Measurements from ENCODE around the gene NOB1. TPM values are rescaled to one million over a fixed set of nuclear protein-coding genes. Genes with fewer than 3 reads are reported as not detected.
"Not testable (repeated sequence)": the region's sequence is repeated elsewhere in the genome, so short reads cannot be mapped to it uniquely, and the experiment has no call there.

Gene NOB1
- polyA plus RNA-seq, 12 donors = 36.5 to 78.6 (median 45.1) TPM; not detected in 1

- DNase-seq = no peak
Measured at GRCh38 chr16:69763599-69763942, 8.8 kb upstream of the NOB1 start.

DNA sequence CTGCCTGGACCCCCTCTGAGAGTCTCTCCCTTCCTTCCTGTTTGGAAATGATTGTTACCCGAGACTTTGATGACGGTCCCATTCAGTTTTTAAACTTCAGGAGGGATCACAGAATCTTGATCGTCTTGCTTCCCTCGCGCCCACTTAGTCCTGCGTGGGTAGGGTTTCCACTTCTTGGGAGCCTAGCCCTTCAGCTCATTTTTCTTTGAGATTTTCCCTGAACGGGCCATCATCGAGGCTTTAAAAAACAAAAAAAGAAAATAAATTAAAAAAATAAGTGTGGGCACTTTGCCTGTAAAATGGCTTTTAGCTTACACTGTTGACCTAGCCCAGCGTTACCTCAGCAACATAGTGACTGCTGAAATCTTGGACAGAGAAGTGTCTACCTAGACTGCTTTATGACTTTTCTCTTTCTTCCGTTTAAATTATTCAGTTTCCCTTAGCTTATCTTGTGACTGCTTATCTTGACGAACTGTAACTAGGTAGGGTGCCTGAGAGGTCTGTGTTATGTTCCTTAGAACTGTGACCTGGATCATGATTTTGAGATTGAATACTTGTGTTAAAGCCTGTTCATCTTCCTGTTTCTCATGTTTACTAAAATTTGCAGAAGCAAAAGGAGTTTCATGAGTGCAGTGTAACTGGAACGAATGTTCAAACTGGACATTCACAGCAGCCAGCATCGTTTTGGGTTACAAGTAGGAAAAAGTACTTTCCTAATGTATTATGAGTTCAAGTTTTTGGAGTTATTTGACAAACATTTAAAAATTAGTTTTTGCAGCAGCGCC, 8.3 kb upstream of the NOB1 start:
- peak; percentile 51 for DNase-seq

DNA sequence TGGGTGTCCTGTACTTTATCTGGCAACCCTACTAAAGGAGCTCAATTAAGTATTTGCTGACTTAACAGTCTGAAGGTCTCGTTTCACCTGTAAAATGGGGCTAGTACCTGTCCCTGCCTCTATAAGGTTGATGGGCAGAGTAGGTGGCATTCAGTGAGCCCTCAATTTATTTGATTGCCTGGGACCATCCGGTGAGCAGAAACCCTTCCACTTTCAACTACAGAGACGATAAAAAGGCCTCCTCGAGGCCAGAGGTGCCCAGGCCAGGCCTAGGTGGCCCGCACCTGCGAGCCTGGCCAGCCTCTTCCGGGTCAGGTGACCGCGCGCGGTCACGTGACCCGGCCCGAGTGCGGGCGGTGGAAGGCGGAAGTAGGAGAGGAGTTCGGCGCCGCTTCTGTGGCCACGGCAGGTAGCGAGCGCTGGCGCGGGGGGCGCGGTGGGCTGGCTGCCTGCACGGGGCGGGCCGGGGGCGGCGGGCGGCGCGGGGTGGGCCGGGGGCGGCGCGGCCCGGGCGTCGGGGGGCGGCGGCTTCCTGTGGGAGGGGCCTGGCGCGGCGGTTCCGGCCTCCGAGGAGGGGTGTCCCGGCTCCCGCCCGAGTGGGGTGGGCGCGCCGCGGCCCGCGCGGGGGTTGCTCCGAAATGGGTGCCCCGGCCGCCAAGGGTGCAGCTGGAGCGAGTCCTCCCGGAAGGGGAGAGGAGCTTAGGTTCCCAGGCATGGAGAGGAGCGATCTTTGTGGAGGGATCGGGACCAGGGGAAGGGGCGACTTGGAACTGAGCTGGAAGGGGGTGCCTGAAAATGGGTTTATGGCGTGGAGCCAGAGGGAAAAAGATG, 7.5 kb upstream of the NOB1 start, which contains the start of gene WWP2:
Gene WWP2, plus strand, starts transcription at position 350 of the 831 bp plus-strand sequence. CDS start 24,679 bp downstream, outside the sequence.
- DNase-seq = peak; percentile 72

DNA sequence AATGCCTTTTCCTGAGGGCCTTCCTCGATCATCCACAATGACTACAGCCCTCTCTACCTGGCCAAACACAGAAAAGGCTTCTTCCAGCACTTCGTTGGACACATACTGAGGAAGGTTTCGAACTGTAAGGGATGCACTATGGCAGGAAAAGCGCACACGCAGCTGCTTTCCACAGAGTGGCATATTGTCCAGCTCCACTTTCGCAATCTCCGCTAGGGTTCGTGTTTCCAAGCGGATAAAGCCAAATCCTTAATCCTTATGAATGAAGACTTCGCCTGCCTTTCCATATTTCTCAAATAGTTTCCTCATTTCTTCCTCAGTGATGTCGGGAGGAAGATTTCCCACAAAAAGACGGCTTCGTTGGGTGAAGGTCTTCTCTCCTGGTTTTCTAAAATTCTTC, 2.6 kb upstream of the NOB1 start:
- DNase-seq = not testable (repeated sequence)

- no peak for DNase-seq
Measured at GRCh38 chr16:69756705-69757104, 2.0 kb upstream of the NOB1 start.

DNA sequence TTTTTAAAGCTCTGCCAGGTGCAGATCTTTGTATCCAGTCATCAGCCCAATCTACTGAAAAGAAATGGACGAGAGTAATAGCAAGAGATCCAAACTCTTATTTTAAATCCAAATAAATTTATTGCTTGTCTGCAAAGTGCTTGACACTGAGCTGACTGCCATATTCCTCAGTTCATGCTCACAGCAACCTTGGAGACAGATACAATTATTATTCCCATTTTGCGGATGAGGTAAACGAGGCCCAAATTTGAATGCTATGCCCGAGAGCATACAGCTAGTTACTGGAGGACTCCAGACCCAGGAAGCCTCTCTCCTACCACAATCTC, 620 bp downstream of the NOB1 start:
- no peak for DNase-seq

GRCh38 chr16:69748694-69749345, 5.9 kb downstream of the NOB1 start:
- DNase-seq = no peak

- DNase-seq = no peak
Measured at GRCh38 chr16:69747115-69747514, 7.6 kb downstream of the NOB1 start.

DNA sequence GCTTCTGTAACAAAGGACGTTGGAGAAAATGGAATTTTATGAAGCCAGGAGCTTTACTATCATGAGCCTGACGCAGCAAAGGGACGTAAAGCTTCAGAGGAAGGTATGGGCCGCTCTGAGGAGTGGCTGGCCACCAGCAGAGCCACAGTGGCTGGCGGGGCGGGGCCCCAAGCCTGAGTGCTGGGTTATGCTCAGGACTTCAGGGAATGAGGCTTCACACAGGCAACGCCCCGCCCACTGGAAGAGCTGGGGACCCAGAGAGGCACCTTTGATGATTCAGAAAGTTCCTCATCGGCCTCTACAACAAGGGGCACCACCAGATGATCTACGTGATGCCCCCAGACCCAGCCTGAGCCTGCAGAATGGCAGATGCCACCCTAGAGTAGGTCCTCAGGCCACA, 8.8 kb downstream of the NOB1 start:
- DNase-seq = no peak

GRCh38 chr16:69745232-69745612, 9.5 kb downstream of the NOB1 start:
- no peak for DNase-seq

DNA sequence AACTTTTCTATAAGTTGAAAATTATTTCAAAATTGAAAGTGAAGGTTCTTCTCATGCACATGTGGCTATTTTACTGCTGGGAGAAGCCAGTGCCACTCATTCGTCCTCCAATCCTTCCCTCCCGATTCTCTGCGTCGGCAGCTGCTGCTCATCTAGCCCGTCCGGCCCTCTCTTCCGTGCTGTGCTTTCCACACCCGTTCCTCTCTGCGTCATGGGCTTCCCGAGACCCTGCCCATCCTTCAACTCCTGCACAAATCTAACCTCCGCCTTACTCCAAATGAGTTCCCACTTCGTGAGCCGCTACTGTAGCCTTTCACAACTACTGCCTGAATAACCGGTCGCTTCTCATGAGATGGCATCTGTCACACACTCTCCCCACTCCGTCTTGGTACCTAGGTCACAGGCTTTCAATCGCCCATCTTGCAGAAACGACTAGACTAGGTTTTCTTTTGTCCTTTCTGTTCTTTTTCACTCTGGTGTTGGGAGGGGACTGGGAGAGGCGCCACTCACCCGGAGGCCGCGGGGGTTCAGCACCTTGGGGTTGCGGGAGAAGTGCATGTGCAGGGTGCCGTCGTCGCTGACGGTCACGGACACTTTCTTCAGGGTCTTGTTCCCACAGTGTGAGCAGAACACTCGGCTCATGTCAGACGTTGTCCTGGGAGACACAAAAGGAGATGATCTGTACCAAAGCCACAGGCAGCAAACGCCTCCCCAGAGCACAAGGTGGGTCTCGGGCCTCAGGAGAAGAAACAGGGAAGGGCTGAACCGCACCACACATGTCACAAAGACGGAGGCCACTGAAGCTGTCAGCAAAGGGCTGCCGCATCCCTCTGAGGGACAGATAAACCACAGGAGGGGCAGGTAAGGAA, 10.1 kb downstream of the NOB1 start:
- DNase-seq = no peak

DNA sequence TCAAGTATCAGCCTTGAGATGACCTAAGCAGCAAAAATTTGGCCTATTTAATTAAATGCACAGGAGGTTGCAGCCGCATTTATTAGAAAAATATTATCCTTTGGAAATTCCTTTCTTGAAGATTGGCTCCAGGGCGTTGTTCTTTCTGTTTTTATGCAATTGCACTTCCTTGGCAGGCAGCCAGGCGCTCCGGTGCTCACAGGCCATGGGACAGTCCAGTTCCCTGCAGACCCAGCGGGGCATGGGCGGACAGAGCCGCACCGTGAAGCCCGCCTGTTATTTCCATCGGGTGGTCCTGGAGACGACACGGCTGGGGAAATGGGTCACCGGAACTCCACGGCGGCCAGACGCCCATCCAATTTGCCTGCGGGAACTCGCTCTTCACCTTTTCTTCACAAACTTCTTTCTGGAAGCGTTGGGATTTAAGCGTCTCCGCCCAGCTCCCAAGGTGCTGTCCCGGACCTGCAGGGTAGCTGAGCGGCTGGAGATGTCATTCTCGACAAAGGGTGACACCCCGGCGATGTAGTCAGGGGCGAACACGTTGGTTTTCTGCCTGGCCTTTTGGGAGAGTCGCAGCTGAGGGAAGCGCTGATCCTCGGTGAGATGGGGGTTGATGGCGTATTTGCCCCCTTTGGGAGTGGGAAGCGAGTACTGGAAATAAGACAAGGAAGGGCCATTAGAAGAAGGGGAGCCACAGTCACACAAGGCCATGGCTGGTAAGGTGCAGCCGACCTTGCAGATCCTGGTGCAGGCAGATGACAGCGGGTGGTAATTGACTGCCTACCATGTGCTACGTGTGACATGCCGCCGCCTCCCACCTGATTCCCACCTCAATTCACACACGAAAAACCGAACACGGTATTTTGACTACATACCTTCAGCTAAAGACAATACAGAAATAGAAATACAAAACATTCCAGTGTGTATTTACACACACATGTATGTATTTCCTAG, 12.5 kb downstream of the NOB1 start:
- DNase-seq = peak; percentile 36

GRCh38 chr16:69741519-69741918, 13.2 kb downstream of the NOB1 start:
- DNase-seq = no peak

GRCh38 chr16:69732101-69732500, 22.6 kb downstream of the NOB1 start:
- DNase-seq = no peak

DNA sequence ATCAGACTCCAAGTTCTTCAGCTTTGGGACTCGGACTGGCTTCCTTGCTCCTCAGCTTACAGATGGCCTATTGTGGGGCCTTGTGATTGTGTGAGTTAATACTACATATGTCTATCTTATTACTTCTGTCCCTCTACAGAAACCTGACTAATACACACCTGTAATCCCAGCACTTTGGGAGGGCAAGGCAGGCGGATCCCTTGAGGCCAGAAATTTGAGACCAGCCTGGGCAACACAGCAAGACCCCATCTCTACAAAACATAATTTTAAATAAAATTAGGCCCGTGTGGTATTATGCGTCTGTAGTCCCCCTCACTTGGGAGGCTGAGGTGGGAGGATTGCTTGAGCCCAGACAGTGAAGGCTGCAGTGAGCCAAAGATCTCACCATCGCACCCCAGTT, 23.4 kb downstream of the NOB1 start:
- DNase-seq = not testable (repeated sequence)

- DNase-seq = not testable (repeated sequence)
Measured at GRCh38 chr16:69729030-69729429, 25.7 kb downstream of the NOB1 start.

DNA sequence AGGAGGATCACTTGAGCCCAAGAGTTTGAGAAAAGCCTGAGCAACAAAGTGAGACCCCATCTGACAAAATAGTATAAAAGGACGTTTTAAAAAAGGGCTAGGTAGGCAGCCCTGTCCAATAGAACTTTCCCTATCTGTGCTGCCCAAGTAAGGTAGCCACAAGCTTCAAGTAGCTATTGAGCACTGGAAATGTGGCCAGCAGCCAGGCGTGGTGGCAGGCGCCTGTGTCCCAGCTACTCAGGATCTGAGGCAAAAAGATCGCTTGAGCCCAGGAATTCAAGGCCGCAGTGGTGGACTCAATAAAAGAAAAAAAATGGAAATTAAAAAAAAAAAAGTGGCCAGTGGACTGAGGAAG, 26.8 kb downstream of the NOB1 start:
- DNase-seq = no peak

DNA sequence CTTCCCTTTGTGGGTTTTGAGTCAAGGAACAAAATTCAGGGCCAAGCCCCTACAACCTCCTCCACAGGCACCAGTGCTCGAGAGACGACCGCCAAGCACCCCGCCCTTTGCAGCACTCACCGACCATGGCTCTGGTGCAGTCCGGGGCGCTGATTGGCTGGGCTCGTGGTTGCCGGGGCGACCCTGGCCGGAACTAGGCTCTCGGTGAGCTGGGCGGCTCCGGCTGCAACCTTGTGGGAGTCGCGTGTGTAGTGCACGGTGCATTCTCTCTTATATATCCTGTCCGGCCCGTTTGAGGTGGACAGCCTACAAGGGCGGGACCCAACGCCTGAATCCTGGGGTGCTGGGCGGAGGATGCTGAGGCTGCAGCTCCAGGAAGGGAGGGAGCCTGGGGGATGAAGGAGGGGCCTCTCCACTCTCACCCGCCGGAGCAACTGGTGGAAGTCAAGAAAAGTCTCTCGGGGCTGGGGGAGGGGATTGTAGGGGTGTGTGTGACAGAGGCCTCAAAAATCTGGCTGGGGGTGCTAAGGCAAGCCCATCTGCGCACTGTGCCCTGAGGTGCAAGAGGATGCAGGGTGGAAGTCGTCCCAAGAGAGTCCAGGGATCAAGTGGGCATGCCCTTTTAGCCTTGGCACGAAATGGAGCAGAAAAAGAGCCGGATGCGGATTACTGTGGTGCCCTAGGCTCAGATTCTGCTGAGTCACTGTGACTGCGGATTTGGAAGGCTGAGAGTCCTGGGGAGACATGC, 28.2 kb downstream of the NOB1 start, which contains the start of gene NQO1:
Gene NQO1, minus strand, starts transcription at position 248 of the 748 bp plus-strand sequence. Its CDS starts 121 bp downstream, at position 127.
- peak; percentile 78 for DNase-seq

GRCh38 chr16:69725480-69726312, 29.0 kb downstream of the NOB1 start:
- no peak for DNase-seq
